Keratinocyte (primary cell): ENCODE data around the gene TNFAIP3.

Source experiments
- EZH2 ChIP-seq: IDR thresholded peaks from one replicate; pipeline ENCODE4 v1.6.1; 2012; ENCODE audit warnings: inconsistent platforms, mild to moderate bottlenecking, low read length, moderate library complexity
- TF ChIP-seq, protein P1 (sequence below), 3 experiments: IDR thresholded peaks in 1 of 3; conservative IDR thresholded peaks in 1 of 3; optimal IDR thresholded peaks in 1 of 3; 2 replicates in 2 of 3; 3 replicates in 1 of 3; pipeline versions ENCODE3 to v1.5.1; 2011; ENCODE audit warnings: low read length in 3 of 3, mild to moderate bottlenecking in 3 of 3, moderate library complexity in 2 of 3, control low read depth in 1 of 3, inconsistent platforms in 1 of 3; ENCODE audit not compliant: insufficient read depth in 2 of 3; ENCODE audit errors: extremely low read depth in 1 of 3

DNA sequence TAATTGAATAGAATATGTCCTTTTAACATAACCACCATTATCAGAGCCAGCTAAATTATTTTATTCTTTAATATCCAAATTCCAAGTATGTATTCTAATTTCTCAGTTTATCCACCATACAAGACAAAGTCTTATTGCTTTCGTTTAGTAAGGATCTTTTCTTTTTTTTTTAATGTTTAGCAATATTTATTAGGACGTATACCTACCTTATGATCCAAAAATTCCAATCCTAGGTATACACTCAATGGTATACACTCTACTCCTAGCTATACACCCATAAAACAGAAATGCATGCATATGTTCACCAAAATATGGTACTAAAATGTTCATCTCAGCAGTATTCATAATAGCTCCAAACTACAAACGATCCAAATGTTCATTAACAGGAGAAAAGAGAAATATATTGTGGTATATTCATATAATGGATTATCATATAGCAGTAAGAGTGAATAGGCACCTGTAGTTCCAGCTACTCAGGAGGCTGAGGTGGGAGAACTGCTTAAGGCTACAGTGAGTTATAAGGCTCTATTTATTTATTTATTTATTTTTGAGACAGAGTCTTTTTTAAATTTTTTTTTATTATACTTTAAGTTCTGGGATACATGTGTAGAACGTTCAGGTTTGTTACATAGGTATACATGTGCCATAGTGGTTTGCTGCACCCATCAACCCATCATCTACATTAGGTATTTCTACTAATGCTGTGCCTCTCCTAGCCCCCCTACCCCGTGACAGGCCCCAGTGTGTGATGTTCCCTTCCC lies 17.3 kb downstream of the TNFAIP3 start:
- TF ChIP-seq, protein P1, sequence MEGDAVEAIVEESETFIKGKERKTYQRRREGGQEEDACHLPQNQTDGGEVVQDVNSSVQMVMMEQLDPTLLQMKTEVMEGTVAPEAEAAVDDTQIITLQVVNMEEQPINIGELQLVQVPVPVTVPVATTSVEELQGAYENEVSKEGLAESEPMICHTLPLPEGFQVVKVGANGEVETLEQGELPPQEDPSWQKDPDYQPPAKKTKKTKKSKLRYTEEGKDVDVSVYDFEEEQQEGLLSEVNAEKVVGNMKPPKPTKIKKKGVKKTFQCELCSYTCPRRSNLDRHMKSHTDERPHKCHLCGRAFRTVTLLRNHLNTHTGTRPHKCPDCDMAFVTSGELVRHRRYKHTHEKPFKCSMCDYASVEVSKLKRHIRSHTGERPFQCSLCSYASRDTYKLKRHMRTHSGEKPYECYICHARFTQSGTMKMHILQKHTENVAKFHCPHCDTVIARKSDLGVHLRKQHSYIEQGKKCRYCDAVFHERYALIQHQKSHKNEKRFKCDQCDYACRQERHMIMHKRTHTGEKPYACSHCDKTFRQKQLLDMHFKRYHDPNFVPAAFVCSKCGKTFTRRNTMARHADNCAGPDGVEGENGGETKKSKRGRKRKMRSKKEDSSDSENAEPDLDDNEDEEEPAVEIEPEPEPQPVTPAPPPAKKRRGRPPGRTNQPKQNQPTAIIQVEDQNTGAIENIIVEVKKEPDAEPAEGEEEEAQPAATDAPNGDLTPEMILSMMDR (optimal IDR thresholded peaks at IDR 0.05 in 1 of 3, IDR thresholded peaks at IDR 0.05 in 1 of 3, conservative IDR thresholded peaks at IDR 0.05 in 1 of 3; ENCODE audit: extremely low read depth in 1 of 3, insufficient read depth in 2 of 3, low read length in 3 of 3) = no peak
- TF ChIP-seq EZH2 = no peak
